Neural progenitor cell (in vitro differentiated cells): ENCODE data around the gene NUMB. TPM values are rescaled to one million over a fixed set of nuclear protein-coding genes. Genes with fewer than 3 reads are reported as not detected.

Experiments
- DNase-seq: peaks from one replicate; pipeline ENCODE4 v3.0.0-alpha.2; 2016; ENCODE audit warnings: low spot score
- H2AFZ ChIP-seq: fragments of 200-600 bp; sonication (generic); replicated peaks from 2 replicates; pipeline ENCODE4 v1.6.1; 2016; ENCODE audit warnings: antibody characterized with exemption
- H3F3A ChIP-seq: fragments of 200-600 bp; sonication (generic); 2 replicates; pipeline ENCODE4 v1.6.1; 2016; ENCODE audit warnings: antibody characterized with exemption, low read depth
- H3K27ac ChIP-seq: fragments of 200-600 bp; sonication (generic); 2 replicates; pipeline ENCODE4 v1.5.1; 2016; ENCODE audit warnings: mild to moderate bottlenecking
- H3K27me3 ChIP-seq: fragments of 200-600 bp; sonication (generic); 2 replicates; pipeline ENCODE4 v1.6.1; 2016; ENCODE audit warnings: mild to moderate bottlenecking, moderate library complexity
- H3K36me3 ChIP-seq: fragments of 200-600 bp; sonication (generic); 2 replicates; pipeline ENCODE4 v1.5.1; 2016
- H3K4me1 ChIP-seq: fragments of 200-600 bp; sonication (generic); 2 replicates; pipeline ENCODE4 v1.6.1; 2016; ENCODE audit warnings: mixed run types
- H3K4me2 ChIP-seq: fragments of 200-600 bp; sonication (generic); 2 replicates; pipeline ENCODE4 v1.6.1; 2016
- H3K4me3 ChIP-seq: fragments of 200-600 bp; sonication (generic); 2 replicates; pipeline ENCODE4 v1.5.1; 2016
- H3K79me2 ChIP-seq: fragments of 200-600 bp; sonication (generic); 2 replicates; pipeline ENCODE4 v1.6.1; 2016; ENCODE audit warnings: low read depth
- H3K9ac ChIP-seq: fragments of 200-600 bp; sonication (generic); 2 replicates; pipeline ENCODE4 v1.6.1; 2016
- H3K9me3 ChIP-seq: fragments of 200-600 bp; sonication (generic); 2 replicates; pipeline ENCODE4 v1.5.1; 2016; ENCODE audit warnings: low read depth
- H4K20me1 ChIP-seq: fragments of 200-600 bp; sonication (generic); 2 replicates; pipeline ENCODE4 v1.6.1; 2016; ENCODE audit warnings: low read depth
- H3K27ac Mint-ChIP-seq: 3 replicates; pipeline ENCODE4 v1.8.0; 2021; ENCODE audit warnings: mixed read lengths
- H3K27me3 Mint-ChIP-seq: 2 replicates; pipeline ENCODE4 v1.8.0; 2022; ENCODE audit warnings: low read depth, mild to moderate bottlenecking, inconsistent platforms, moderate library complexity, mixed read lengths; ENCODE audit not compliant: insufficient read depth
- H3K36me3 Mint-ChIP-seq: 3 replicates; pipeline ENCODE4 v1.8.0; 2021; ENCODE audit warnings: mixed read lengths
- H3K4me1 Mint-ChIP-seq: 3 replicates; pipeline ENCODE4 v1.8.0; 2021; ENCODE audit warnings: mixed read lengths
- H3K4me3 Mint-ChIP-seq: 3 replicates; pipeline ENCODE4 v1.8.0; 2021; ENCODE audit warnings: mild to moderate bottlenecking, moderate library complexity, mixed read lengths
- H3K9me3 Mint-ChIP-seq: 3 replicates; pipeline ENCODE4 v1.8.0; 2020; ENCODE audit warnings: mixed read lengths
- EZH2 ChIP-seq: fragments of 200-600 bp; sonication (generic); IDR thresholded peaks from 2 replicates; pipeline ENCODE4 v1.6.1; 2017; ENCODE audit warnings: antibody characterized with exemption, mild to moderate bottlenecking, moderate library complexity
- EZH2phosphoT487 ChIP-seq: fragments of 200-600 bp; sonication (generic); IDR thresholded peaks from 2 replicates; pipeline ENCODE4 v1.6.1; 2017; ENCODE audit warnings: antibody characterized with exemption
- total RNA-seq: library from RNA; depleted of rRNA; stranded (reverse); fragments of >200 nt; gene quantifications from 2 replicates; pipeline ENCODE4 v1.2.3, GENCODE V29; 2015; ENCODE audit warnings: low replicate concordance
- TF ChIP-seq, protein P1 (sequence below): fragments of 200-600 bp; sonication (generic); IDR thresholded peaks from 2 replicates; pipeline ENCODE4 v1.5.1; 2017; ENCODE audit warnings: antibody characterized with exemption, mild to moderate bottlenecking

Gene NUMB
- total RNA-seq, 1 donor from 2014 or later, result 37.2 TPM

DNA sequence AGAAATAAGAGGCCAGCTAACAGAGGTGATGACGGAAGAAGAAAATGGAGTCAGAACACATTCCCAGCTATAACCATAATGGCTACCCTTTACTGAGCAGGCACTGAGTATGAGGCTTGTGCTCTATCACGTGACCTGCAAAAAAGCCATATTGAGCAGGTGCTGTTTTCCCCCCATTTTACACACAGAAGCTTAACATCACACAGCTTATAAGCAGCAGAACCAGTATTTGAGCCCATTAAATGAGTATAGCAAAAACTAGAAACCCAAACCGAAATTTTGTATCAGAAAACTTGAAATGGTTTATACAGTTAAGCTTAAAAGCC lies 192.7 kb downstream of the NUMB start:
- no peak overlapping the region for H3K27ac ChIP-seq
- no peaks in the 10 kb centered on the region for H3K9me3 Mint-ChIP-seq
- H3F3A ChIP-seq, result no peaks in the 10 kb centered on the region
- no peaks in the 10 kb centered on the region for H4K20me1 ChIP-seq
- H3K79me2 ChIP-seq, result no peaks in the 10 kb centered on the region
- no peaks in the 10 kb centered on the region for H3K9me3 ChIP-seq
- H3K4me1 ChIP-seq, result no peaks in the 10 kb centered on the region
- no peak overlapping the region for H3K4me3 Mint-ChIP-seq
- no peak for DNase-seq
- H2AFZ ChIP-seq, result no peak overlapping the region
- no peaks in the 10 kb centered on the region for H3K36me3 ChIP-seq
- H3K4me3 ChIP-seq, result no peak overlapping the region
- no peak overlapping the region for H3K9ac ChIP-seq
- peaks cover 6% of the 10 kb centered on the region for H3K27me3 Mint-ChIP-seq
- H3K36me3 Mint-ChIP-seq, result peaks cover 4% of the 10 kb centered on the region
- H3K4me2 ChIP-seq, result no peak overlapping the region
- peaks cover 5% of the 10 kb centered on the region for H3K4me1 Mint-ChIP-seq
- TF ChIP-seq, protein P1, sequence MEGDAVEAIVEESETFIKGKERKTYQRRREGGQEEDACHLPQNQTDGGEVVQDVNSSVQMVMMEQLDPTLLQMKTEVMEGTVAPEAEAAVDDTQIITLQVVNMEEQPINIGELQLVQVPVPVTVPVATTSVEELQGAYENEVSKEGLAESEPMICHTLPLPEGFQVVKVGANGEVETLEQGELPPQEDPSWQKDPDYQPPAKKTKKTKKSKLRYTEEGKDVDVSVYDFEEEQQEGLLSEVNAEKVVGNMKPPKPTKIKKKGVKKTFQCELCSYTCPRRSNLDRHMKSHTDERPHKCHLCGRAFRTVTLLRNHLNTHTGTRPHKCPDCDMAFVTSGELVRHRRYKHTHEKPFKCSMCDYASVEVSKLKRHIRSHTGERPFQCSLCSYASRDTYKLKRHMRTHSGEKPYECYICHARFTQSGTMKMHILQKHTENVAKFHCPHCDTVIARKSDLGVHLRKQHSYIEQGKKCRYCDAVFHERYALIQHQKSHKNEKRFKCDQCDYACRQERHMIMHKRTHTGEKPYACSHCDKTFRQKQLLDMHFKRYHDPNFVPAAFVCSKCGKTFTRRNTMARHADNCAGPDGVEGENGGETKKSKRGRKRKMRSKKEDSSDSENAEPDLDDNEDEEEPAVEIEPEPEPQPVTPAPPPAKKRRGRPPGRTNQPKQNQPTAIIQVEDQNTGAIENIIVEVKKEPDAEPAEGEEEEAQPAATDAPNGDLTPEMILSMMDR, result no peak
- TF ChIP-seq EZH2phosphoT487, result no peak
- no peak for TF ChIP-seq EZH2
- H3K27ac Mint-ChIP-seq, result no peak overlapping the region
- H3K27me3 ChIP-seq, result peaks cover 19% of the 10 kb centered on the region

DNA sequence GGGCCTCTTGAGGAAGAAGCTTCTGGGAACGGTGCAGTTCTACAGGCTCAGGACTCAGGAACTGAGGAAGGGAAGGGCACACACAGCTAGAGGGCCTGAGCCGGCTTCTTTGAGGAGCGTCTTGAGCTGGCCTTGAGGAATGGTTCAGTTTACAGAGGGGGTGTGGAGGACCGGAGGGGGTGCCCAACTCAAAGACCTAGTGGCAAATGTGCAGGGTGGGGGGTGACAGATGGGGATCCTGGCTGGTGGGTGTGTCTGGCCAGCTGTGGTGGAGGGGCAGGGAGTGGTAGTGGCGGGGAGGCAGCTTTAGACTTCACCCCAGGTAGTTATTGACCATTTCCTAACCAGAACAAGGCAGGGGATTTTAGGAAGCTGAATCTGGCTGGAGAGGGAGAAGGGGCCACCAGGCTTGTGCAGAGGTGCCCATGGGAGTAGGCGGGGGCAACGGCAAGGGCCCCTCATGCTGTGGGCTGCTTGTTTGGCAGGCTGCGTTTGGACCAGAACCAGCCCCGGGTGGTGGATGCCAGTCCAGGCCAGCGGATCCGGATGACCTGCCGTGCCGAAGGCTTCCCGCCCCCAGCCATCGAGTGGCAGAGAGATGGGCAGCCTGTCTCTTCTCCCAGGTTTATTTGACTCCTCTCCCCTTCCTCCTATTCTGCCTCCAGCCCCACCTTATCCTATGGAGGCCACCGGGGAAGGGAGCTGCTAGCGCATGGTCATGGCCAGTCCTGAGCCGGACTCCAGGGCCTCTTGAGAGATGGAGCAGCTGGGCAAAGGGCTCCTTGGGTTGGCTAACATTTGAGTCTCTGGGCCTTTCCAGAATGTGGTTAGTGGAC lies 193.2 kb downstream of the NUMB start:
- Mint-ChIP-seq H3K9me3 (no peaks in the 10 kb centered on the region), H3K36me3 (peaks cover 2% of the 10 kb centered on the region), H3K27me3 (peaks cover 2% of the 10 kb centered on the region), H3K27ac (peak overlapping the region; percentile 57), H3K4me3 (no peak overlapping the region), H3K4me1 (peaks cover 3% of the 10 kb centered on the region)
- Histone ChIP-seq H3K4me1 (no peaks in the 10 kb centered on the region), H3K9ac (no peak overlapping the region), H4K20me1 (no peaks in the 10 kb centered on the region), H3K36me3 (no peaks in the 10 kb centered on the region), H3K4me3 (no peak overlapping the region), H2AFZ (no peak overlapping the region), H3F3A (no peaks in the 10 kb centered on the region), H3K27ac (no peak overlapping the region), H3K79me2 (no peaks in the 10 kb centered on the region), H3K27me3 (peaks cover 13% of the 10 kb centered on the region), H3K9me3 (no peaks in the 10 kb centered on the region), H3K4me2 (no peak overlapping the region)
- DNase-seq, result no peak
- TF ChIP-seq, protein P1, result no peak
- no peak for TF ChIP-seq EZH2
- no peak for TF ChIP-seq EZH2phosphoT487

- Mint-ChIP-seq H3K27ac (peak overlapping the region; percentile 57), H3K9me3 (no peaks in the 10 kb centered on the region), H3K36me3 (peaks cover 2% of the 10 kb centered on the region), H3K4me1 (peaks cover 3% of the 10 kb centered on the region), H3K4me3 (no peak overlapping the region), H3K27me3 (peaks cover 2% of the 10 kb centered on the region)
- Histone ChIP-seq H3K9me3 (no peaks in the 10 kb centered on the region), H3K36me3 (no peaks in the 10 kb centered on the region), H3K27ac (no peak overlapping the region), H3K4me1 (no peaks in the 10 kb centered on the region), H4K20me1 (no peaks in the 10 kb centered on the region), H3K4me3 (no peak overlapping the region), H3K27me3 (peaks cover 5% of the 10 kb centered on the region), H3K9ac (no peak overlapping the region), H3K79me2 (no peaks in the 10 kb centered on the region), H2AFZ (no peak overlapping the region), H3F3A (no peaks in the 10 kb centered on the region), H3K4me2 (no peak overlapping the region)
- TF ChIP-seq, protein P1, result no peak
- TF ChIP-seq EZH2phosphoT487 (no peak), EZH2 (no peak)
- no peak for DNase-seq
These were observed 194.1 kb downstream of the NUMB start for GRCh38 chr14:73264080-73264884.
